ENCODE data around the gene ATXN7L2.

ATXN7L2 gene

DNA sequence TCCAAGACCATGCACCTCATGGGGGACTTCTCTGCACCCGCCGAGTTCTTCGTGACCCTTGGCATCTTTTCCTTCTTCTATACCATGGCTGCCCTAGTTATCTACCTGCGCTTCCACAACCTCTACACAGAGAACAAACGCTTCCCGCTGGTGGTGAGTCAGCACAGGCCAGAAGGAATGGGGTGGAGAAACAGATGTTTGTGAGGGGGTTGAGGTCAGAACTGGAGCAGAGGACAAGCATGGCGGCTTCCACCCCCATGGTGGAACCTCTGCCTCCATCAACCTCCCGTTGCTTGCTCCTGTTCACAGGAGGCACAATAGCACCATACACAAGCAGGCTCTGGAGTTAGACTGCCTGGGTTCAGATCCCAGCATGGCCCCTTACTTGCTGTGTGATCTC is 6.9 kb upstream of the ATXN7L2 start:
- no peak for DNase-seq (ENCODE audit: low read depth, low spot score)

DNA sequence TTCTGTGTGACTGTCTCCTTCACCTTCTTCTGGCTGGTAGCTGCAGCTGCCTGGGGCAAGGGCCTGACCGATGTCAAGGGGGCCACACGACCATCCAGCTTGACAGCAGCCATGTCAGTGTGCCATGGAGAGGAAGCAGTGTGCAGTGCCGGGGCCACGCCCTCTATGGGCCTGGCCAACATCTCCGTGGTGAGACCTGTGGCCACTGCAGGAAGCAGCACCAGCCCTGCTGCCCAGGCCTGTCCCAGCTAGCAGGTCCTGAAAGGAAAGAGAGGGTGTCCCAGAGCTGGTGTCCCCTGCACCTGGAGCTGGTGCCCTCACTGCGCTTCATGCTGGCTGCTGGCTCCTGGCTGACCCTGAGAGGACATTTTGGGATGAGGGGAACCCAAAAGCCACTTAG is 5.9 kb upstream of the ATXN7L2 start:
- no peak for DNase-seq (ENCODE audit: low read depth, low spot score)

DNA sequence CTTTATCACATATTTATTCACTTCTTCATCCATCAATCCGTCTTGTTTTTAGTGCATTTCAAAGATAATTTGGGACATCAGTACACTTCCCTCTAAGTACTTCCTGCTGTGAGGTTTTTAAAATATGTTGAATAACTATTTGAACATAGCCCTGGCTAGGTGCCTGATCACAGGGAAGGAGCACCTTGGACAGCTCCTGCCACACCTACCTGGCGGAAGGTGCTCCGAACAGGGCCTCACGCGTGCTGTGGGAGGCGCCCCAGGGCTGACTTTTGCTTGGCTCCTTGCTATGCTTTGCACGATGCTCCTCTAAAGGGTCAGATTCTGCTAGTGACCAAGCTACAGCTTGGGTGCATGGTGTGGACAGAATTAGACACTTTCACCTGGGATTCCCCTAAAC is 4.9 kb upstream of the ATXN7L2 start:
- no peak for DNase-seq (ENCODE audit: low read depth, low spot score)

DNA sequence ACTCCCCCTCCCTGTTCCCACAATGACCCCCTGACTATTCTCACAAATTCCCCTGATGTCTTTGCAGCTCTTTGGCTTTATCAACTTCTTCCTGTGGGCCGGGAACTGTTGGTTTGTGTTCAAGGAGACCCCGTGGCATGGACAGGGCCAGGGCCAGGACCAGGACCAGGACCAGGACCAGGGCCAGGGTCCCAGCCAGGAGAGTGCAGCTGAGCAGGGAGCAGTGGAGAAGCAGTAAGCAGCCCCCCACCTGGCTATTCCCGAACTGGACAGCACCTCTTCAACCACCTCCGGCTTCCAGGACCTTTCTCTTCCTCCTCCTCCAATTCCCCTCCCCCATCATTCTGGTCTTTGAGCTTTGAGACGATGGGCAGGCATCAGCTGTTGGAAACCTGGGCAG is 4.4 kb upstream of the ATXN7L2 start:
- no peak for DNase-seq (ENCODE audit: low read depth, low spot score)

DNA sequence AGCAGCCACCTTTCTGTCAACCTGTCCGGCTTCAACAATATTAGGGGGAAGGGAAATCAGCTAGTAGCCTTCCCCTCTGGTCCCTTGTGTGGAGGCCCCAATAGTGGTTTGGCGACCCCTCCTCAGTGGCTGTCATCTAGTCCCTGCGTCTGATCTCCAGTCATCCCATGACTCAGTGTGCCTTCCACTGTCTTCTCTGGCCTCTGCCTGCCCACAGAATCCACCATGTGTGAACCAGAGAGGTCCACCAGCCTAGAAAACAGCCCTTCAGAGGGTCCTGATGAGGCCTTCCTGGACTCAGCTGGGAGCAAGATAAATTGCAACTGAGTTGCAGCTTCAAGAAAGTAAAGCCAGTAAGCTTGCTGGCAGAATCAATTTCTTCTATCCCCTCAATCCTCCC is 3.8 kb upstream of the ATXN7L2 start:
- no peak for DNase-seq (ENCODE audit: low read depth, low spot score)

DNA sequence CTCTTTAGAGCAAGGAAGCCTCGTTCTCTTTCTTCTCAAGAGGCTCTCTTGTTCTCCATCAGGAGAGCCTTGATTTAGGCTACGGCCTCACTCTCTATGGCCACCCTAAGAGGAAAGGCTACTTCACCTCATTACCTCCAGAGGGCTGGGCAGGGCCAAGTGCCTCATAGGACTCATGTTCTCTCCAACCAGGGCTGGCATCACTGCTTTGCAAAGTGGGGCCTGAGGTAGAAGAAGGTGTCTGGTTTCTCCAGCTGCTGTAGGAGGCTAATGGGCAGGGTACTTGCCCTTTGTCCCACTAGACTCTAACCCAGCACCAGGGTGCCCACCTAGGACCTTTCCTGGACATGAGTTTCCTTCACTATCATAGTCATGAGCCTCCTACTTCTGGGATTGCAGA is 2.1 kb upstream of the ATXN7L2 start:
- DNase-seq (ENCODE audit: low read depth, low spot score) = no peak

DNA sequence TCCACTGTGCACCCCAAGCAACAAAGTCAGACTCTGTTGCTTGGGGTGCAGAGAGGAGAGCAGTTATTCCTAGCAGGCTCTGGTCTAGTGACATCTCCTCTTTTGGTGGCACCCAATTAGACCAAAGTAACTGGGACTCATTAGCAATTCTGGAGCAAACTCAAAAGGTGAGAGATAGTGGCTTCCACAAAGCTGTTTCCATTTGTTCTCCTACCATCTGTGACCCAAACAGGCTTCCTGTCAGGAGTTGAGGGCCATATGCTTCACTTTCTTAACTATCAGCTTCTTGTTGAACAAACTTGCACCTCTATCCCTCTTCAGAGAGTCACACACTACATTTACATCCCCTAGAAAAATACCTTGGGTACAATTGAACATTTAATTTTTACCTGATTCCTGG is 1.5 kb upstream of the ATXN7L2 start:
- DNase-seq (ENCODE audit: low read depth, low spot score) = no peak

DNA sequence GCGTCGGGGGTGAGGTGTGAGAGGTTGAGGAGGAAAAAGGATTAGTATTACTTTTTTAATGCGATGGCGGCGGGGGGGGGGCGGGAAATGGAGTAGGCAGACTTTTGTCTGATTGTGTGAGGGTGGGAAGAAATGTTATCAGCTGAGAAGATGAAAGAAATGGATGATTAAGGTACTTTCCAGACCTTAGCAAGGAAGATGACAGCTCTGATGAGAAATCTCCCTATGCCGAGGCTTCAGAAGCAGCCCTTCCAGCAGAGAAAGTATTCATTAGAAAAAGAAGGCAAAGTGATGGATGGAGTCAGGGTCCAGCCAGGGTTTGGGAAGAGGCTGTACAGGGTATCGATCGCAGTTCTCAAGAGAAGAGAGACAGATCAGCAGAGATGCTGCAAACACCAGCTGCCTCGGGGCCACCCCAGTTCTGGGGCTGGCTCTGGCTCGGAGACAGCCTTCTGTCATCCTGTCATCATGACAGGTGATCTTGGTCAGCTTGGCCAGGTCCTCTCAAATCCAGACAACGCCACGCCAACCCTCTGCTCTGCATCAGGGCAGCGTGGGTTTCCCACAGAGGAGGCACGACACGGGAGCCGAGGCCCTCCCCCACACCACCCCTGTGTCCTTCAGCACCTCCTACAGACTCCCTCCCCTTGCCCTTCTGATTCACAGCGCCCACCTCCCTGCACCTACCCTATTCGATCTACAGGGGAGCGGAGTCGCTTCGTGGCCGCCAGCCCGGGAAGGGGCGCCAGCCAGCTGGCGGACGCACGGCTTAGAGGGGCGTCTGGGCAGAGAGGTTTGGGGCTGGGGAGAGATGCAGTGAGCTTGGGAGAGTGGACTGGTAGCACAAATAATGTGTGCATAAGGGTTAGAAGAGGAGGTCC is 674 bp upstream of the ATXN7L2 start:
- peak; percentile 80 for DNase-seq (ENCODE audit: low read depth, low spot score)

DNA sequence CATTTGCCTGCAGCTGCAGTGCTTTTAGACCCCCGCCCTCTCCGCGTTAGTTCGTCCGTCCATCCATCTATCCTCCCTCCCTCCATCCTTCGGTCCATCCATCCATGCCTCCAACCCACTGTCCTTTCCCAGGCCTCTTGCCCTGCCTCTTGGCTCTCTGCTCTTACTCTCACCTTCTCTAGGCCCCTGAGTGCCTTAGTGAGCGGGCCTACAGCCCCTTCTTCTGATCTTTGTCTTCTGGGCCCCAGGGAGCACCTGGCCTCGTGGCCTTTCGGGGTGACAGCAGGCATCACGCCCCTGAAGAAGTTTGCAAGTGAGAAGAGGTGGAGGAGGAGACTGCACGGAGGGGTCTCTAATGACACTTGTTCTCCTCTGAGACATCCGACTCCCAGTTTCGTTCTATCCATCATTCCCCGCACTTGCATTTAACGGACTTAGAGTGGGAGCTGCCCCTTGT is 842 bp downstream of the ATXN7L2 start:
- DNase-seq (ENCODE audit: low read depth, low spot score) = no peak

DNA sequence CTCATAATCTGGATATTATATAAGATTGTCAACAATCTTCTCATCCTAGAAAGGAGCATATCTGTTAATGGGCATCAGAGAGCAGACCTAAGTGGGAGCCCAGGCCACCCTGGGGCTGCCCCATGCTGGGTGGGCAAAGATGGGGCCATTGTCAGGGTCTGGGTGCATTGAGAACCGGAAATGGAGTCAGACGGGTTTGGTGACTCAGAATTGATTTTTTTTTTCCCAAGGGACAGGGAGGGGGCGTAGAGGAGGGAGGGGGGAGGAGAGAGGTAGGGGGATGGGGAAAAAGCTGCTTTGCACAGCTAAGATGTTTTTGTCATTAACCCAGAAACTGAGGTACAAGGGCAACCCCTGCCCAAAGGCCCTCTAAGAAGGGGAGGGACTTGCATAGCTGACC is 1.3 kb downstream of the ATXN7L2 start:
- DNase-seq (ENCODE audit: low read depth, low spot score) = no peak

DNA sequence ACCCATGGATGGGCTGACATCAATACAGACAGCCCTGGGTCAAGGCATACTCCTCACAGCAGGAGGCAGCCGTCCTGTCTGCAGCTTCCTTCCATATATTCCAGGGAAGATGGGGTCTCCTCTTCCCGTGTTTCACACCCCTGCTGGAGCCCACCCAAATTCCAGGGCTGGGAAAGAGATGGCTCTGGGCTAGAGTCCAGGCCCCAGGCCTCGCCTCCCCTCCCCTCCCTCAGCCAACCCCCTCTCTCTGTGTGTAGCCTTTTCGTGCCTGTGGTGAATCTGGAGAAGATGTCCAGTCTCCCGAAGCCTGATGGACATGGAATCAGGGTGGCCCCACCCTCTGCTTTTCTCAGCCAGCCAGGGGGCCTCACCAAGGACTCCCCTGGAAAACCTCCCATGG is 3.6 kb downstream of the ATXN7L2 start:
- DNase-seq (ENCODE audit: low read depth, low spot score) = no peak

DNA sequence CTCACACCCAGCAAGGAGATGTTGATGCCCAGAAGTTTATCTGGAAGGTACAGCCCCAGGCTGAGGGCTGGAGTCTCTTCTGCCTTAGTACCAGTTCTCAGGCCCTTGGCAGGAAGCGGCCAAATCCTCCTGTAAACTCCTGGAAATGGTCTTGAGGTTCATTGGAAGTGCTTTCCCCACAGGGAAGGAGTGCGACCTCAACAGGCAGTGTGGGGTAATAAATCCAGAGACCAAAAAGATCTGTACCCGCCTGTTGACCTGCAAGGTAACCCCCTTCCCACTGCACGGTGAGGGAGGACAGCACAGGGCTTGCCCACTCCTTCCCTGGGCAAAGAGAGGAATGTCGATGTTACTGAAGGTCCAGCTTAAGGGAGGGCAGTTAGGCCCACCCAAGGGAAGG is 4.5 kb downstream of the ATXN7L2 start:
- no peak for DNase-seq (ENCODE audit: low read depth, low spot score)

DNA sequence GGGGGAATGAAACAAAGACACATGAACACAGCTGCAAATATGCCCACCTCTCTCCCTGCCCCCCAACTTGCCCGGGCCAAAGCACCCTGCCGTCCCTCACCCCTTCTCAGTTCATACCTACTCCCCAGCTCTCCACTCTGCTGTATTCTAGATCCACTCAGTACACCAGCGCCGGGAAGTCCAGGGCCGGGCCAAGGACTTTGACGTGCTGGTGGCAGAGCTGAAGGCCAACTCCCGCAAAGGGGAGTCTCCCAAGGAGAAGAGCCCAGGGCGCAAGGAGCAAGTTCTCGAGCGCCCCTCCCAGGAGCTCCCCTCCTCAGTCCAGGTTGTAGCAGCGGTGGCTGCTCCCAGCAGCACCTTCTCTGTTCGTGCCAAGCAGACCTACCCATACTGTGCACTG is 5.0 kb downstream of the ATXN7L2 start:
- DNase-seq (ENCODE audit: low read depth, low spot score) = no peak

DNA sequence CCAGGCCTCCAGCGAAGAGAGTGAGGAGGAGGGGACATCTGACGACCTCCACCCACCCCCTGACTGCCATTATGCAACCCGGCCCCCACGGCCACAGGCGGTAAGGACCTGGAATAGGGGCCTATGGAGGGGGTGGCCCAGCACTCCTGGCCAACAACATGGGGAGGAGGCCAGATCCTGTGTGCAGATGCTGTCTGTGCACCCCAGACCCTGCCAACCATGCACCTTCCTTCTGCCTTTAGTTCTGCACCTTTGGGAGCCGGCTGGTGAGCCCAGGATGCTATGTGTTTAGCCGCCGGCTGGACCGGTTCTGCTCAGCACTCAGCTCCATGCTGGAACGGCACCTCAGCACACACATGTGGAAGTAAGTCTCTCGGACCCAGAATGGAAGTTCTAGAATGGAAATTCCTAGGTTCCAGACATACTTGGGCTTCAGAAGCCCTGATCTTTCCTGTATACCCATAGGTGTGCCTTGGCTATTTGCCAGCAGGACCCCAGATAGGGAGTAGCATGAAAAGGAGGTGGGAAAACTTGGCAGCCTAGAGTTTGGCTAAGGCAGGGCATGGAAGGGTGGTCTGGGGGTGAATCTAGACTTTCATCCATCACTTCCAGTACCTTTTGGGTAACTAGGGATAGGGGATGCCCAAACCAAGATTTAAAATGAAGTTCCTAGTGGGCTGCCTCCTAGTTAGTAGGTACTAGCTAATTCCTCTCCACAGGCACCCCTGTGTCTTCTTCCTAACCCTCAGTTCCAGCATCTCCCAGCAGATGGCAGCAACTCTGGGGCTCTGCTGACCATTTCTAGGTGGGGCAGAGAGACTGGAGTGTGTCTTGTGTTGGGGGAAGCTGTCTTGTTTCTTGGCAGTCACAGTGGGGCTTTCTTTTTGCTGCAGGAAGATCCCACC is 6.6 kb downstream of the ATXN7L2 start:
- DNase-seq (ENCODE audit: low read depth, low spot score) = peak; percentile 70

DNA sequence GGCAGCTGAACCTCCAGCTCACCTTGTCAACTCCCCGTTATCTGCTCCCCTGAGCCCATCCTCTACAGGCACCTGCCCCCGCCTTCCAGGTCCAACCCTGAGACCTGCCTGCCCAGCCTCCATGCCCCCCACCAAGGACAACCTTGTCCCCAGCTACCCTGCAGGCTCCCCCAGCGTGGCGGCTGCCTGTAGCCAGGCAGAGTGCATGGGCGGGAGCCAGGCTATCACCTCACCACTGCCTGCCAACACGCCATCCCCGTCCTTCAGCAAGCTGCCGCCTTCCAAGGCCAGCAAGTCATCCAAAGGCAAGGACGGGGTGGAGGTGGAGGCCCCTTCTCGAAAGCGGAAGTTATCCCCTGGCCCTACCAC is 7.2 kb downstream of the ATXN7L2 start:
- DNase-seq (ENCODE audit: low read depth, low spot score) = no peak

DNA sequence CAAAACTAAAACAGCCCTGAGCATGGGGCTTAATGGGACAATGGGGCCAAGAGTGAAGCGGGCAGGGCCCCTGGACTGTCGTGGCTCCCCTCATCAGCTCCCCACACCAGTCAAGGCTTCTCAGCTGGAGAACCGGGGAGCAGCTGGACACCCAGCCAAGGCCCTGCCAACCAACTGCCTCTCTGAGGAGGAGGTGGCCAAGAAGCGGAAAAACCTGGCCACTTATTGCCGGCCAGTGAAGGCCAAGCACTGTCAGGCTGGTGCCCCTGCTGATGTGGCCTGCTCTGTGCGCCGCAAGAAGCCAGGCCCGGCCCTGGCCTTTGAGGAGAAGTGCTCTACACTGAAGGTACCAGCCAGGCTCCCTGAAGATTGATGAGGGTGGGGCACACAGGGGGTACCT is 7.7 kb downstream of the ATXN7L2 start:
- DNase-seq (ENCODE audit: low read depth, low spot score) = no peak

DNA sequence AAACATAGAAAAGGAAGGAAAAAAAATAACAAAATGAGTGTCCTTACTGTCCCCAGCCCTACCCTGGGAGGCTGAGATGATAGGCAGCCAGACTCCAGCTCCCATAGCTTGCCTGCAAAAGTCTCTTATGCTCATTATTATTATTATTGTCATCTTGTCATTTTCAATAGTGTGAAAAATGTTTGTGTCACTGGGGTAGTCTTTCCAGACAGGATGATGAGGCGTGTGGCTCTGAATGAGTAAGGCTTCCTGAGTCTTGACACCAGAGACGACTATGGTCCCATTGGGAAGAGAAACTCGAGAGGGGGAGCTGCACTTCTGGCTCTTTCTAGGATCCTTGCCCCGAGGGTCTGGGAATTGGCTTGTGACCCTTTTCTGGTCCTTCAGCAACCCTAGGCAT is 9.1 kb downstream of the ATXN7L2 start:
- no peak for DNase-seq (ENCODE audit: low read depth, low spot score)

DNA sequence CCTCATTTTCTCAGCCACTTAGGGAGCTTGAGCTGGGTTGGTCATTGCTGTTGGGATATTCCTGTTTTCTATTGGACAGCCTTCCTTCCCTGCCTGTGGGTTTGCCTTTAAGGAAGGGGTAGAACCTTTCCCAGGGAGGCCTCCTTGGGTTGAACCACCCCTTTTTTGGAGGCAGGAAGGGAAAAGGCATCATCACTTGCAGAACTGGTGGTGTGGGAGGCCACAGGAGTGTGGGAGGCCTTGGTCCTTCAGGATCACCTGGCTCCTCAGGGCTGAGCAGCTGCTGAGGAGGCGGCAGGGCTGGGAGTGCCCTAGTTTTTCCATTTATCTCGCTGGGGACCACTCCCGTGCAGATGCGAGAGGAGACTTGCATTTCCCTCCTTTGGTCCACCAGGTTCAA is 9.5 kb downstream of the ATXN7L2 start:
- DNase-seq (ENCODE audit: low read depth, low spot score) = no peak

DNA sequence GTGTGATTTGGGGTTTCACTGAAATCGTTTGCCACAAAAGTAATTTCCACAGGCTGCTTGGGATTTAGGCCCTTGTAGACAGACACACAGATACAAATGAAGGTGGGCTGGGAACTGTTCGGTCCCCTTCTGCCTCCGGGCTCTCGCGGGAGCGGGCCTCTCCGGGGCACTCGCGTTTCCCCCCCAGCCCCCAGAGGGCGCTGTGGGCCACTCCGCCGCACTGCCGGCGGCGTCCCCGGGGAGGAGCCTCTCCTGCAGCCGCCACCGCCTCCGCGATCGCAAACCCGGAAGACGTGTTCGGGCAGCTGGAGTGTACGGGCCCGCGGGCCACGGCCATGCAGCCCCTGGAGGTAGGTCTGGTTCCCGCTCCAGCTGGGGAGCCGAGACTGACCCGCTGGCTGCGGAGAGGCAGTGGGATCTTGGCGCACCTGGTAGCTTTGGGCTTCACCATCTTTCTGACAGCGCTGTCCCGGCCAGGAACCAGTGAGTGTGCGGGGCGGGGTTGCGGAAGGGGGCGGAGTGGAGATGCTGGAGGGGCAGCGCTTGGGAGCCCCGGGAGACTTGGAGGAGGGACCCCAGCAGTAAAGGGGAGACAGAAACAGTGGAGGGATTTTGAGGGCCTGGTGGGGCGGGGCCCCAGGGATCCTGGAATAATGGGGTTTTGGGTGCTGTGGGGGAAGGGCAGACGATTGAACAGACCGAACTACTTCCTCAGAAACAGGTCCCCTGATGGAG is 10.3 kb downstream of the ATXN7L2 start, which contains the start of gene CYB561D1:
Gene CYB561D1 (plus strand): TSS at position 290 of the 735 bp plus-strand sequence. CDS start 46 bp downstream, at position 336.
- peak; percentile 94 for DNase-seq (ENCODE audit: low read depth, low spot score)

DNA sequence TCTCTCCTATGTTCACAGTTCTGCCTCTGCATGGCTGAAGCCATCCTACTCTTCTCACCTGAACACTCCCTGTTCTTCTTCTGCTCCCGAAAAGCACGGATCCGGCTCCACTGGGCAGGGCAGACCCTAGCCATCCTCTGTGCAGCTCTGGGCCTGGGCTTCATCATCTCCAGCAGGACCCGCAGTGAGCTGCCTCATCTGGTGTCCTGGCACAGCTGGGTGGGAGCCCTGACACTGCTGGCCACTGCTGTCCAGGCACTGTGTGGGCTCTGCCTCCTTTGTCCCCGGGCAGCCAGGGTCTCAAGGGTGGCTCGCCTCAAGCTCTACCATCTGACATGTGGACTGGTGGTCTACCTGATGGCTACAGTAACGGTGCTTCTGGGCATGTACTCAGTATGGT is 12.0 kb downstream of the ATXN7L2 start:
- no peak for DNase-seq (ENCODE audit: low read depth, low spot score)

DNA sequence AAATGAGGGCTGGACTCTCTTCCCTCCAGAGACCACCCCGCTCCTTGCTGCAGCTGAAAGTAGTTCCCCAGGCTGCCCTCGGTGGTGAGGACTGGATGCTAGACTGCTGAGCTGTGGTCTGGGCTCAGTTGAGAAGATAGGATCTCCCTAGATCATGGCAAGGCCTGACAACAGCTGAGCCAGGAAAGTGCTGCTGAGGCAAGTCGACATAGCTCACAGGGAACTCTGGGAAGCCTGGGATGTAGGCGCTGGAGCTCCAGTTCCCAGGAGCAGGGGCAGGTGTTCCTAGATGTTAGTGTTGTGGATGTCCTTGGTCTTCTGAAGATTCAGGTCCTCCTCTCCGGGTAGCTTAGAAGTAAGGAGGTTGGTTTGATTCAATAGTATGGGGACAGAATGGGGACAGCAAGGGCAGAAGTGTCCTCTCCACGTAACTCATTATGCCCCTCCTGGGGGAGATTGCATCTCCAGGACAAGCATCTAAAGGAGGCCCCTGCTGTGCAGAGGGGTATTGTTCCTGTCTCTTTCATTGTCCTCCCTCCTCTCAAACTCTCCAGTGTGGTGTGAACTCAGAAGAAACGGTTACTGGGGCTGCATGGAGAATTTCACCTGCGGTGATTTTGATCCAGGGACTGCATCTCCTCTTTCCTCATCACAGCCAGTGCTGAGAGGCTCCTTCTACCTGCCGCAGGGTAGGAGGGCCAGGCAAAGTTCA is 13.9 kb downstream of the ATXN7L2 start:
- peak; percentile 38 for DNase-seq (ENCODE audit: low read depth, low spot score)

Measured in ELF-1 (cell line).